ENCODE measurements around the gene SNRPB.

The SNRPB gene

DNA sequence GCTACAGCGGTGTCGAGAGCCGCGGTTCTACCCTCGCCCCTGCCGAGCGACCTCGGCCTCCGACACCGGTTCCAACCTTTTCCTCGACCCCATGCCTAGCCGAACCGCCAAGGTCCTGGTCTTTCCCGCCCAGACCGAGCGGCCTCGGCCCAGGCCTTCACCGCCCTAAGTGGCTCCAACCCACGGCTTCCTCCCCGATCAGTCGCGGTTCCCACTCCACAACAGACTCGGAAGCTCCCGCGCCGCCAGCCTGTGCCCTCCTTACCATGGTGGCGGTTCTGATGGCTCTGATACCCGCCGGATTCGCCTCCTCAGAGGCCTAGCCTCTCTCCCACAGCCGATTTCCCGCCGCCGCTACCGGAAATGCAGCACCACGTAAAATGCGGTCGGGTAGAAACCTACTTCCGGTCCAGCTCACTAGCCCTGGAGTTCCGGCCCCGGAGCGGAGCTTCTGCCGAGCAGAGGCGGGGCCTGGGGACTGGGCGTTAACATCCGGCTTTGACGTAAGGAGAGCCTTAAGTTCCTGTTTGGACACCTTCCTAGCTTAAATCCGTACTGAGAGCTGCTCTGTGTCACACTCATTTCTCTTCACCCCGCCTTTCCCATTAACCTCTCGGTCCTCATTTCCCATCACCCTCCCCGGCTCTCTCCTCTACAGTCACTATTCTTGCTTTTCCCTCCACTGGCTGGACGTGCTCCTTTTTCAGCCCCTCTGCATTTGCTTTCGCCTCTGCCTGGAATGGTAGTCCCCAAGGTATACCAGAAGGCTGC is at the start of gene SNRPB:
Gene SNRPB (minus strand): TSS at position 367 of the 771 bp plus-strand sequence. CDS start 99 bp downstream, at position 268.
- peak; percentile 98 for DNase-seq (ENCODE audit: low read depth)
- TF ChIP-seq, protein P1, sequence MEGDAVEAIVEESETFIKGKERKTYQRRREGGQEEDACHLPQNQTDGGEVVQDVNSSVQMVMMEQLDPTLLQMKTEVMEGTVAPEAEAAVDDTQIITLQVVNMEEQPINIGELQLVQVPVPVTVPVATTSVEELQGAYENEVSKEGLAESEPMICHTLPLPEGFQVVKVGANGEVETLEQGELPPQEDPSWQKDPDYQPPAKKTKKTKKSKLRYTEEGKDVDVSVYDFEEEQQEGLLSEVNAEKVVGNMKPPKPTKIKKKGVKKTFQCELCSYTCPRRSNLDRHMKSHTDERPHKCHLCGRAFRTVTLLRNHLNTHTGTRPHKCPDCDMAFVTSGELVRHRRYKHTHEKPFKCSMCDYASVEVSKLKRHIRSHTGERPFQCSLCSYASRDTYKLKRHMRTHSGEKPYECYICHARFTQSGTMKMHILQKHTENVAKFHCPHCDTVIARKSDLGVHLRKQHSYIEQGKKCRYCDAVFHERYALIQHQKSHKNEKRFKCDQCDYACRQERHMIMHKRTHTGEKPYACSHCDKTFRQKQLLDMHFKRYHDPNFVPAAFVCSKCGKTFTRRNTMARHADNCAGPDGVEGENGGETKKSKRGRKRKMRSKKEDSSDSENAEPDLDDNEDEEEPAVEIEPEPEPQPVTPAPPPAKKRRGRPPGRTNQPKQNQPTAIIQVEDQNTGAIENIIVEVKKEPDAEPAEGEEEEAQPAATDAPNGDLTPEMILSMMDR (IDR thresholded peaks at IDR 0.05; ENCODE audit: low read depth, low read length, missing control alignments): no peak
- H3K4me3 ChIP-seq (ENCODE audit: low read depth, low read length): peak within 1 kb of the TSS; percentile 79

DNA sequence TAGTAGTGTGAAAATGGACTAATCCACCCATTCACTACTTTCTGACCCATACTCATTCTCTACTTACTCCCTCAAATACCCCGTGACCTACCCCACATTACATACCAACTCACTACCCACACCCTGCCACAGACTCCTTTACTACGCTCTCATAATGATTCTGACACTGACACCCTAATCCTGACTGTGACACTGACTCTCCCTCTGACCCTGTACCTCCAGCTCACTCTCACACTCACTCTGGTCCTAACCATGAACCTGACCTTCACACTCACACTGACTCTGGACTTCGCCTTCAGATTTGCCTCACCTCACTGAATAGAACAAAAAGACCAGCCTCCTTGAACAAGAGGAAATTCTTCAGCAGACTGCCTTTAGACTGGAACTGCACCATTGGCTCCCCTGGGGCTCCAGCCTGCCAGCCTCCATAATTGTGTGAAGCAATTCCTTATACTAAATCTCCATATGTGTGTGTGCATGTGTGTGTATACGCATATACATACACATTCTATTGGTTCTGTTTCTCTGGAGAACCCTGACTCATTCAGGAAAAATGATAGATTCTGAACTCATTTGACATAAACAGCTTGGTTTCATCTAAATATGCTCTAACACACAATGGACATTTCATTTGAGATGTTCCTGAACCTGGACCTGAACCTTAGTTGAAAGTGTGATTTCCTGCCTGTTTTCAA is 48.7 kb upstream of the SNRPB start:
- H3K4me3 ChIP-seq (ENCODE audit: low read depth, low read length): no peak overlapping the region
- DNase-seq (ENCODE audit: low read depth): no peak
- TF ChIP-seq, protein P1 (IDR thresholded peaks at IDR 0.05; ENCODE audit: low read depth, low read length, missing control alignments): no peak

DNA sequence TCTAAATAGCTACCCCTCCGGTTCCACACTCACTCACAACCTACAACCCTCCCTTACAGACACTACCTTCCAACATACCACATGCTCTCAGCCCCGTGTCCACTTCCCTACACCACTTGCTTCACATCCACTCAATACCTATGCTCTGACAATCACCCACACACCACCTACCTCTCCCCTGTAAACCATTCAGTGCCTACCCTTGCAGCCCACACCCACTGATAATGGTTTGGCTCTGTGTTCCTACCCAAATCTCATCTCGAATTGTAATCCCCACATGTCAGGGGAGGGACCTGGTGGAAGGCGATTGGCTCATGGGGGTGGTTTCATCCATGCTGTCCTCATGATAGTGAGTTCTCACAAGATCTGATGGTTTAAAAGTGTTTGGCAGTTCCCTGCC is 48.0 kb upstream of the SNRPB start:
- DNase-seq (ENCODE audit: low read depth): no peak
- TF ChIP-seq, protein P1 (IDR thresholded peaks at IDR 0.05; ENCODE audit: low read depth, low read length, missing control alignments): no peak
- H3K4me3 ChIP-seq (ENCODE audit: low read depth, low read length): no peak overlapping the region

DNA sequence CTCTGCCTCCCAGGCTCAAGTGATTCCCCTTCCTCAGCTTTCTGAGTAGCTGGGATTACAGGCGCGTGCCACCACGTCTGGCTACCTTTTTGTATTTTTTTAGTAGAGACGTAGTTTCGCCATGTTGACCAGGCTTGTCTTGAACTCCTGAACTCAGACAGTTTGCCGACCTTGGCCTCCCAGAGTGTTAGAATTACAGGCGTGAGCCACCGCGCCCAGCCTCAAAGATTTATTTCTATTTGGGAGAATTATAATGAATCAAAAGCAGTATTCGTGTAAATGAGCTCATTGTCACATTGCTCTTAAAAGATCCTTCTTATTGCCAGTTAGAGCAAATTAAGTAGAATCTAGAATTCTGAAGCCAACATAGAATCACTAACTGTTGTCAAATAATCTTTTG is 47.5 kb upstream of the SNRPB start:
- H3K4me3 ChIP-seq (ENCODE audit: low read depth, low read length): no peak overlapping the region
- TF ChIP-seq, protein P1 (IDR thresholded peaks at IDR 0.05; ENCODE audit: low read depth, low read length, missing control alignments): no peak
- DNase-seq (ENCODE audit: low read depth): no peak

DNA sequence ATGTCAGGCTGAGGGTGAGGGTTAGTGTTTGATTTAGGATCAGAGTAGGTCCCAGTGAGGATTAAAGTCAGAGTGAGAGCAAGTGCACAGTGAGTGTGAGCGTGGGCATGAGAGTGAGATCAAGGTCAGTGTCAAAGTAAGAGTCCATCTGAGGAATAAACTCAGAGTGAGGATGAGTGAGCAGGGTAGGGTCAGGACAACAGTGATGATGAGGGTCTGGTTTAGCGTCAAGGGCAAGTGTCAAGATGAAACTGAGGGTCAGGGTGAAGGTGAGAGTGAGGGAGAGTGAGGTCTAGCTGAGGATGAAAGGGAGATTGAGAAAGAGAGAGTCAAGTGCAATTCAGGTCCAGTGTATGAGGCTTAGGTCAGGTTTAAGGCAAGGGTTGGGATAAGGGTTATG is 45.8 kb upstream of the SNRPB start:
- DNase-seq (ENCODE audit: low read depth): no peak
- TF ChIP-seq, protein P1 (IDR thresholded peaks at IDR 0.05; ENCODE audit: low read depth, low read length, missing control alignments): no peak
- no peak overlapping the region for H3K4me3 ChIP-seq (ENCODE audit: low read depth, low read length)

DNA sequence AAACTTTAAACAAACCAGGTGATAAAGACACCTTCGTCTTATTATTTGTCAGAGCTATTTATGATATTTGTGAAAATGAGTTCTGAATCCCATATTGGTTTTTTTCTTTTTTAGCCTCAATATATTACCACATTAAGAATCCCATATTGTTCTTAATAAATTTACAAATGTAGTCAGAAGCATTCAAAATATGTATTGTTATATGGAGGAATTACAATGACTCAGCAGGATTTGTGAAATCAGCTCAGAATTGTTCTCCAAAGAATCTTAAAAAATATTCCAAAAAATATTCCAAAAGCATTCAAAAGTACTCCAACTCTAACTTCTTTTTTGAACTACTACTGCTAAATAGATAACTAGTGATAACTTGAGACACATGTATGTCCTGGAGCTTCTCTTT is 44.6 kb upstream of the SNRPB start:
- no peak overlapping the region for H3K4me3 ChIP-seq (ENCODE audit: low read depth, low read length)
- no peak for DNase-seq (ENCODE audit: low read depth)
- TF ChIP-seq, protein P1 (IDR thresholded peaks at IDR 0.05; ENCODE audit: low read depth, low read length, missing control alignments): no peak

Data from GM12864 (cell line).